B cell (primary cell): ENCODE measurements around the gene PITPNM2. TPM values are rescaled to one million over a fixed set of nuclear protein-coding genes. Genes with fewer than 3 reads are reported as not detected.

Source experiments
- ATAC-seq: fragments of 200-7000 bp; cut with Tn5 transposase; one replicate; pipeline ENCODE4 v1.10.0; 2021; ENCODE audit warnings: low read depth, mild to moderate bottlenecking, moderate number of reproducible peaks, moderate library complexity
- CTCF ChIA-PET: fragments of 350-600 bp; sonication (Branson Sonifier 250); formaldehyde crosslinking; loops from one replicate; lab custom pipeline; 2021; ENCODE audit warnings: antibody characterized with exemption, inconsistent platforms; lab: Charles Lee
- POLR2A ChIA-PET: fragments of 350-600 bp; sonication (Branson Sonifier 250); formaldehyde crosslinking; loops from one replicate; lab custom pipeline; 2021; ENCODE audit warnings: antibody characterized with exemption; lab: Charles Lee
- DNase-seq: peaks from one replicate; pipeline ENCODE4 v3.0.0; 2013
- H2AFZ ChIP-seq: 2 replicates; pipeline ENCODE4 v1.6.1; 2012; ENCODE audit warnings: mild to moderate bottlenecking, low read depth, low read length; ENCODE audit not compliant: insufficient read depth, poor library complexity, severe bottlenecking
- H3K27ac ChIP-seq, 2 donors: 1 replicate in 1 of 2; 2 replicates in 1 of 2; pipeline ENCODE4 v1.5.1; 2012 to 2013; ENCODE audit warnings: low read length in 2 of 2, mild to moderate bottlenecking in 2 of 2, moderate library complexity in 1 of 2
- H3K27me3 ChIP-seq, 4 experiments: fragments of 200-600 bp in 1 of 4; sonication (generic) in 1 of 4; replicated peaks in 1 of 4; 1 replicate in 2 of 4; 2 replicates in 2 of 4; pipeline versions ENCODE4 v1.6.1 to v1.7.0; 2013 to 2016; ENCODE audit warnings: low read length in 3 of 4, mild to moderate bottlenecking in 2 of 4, mixed read lengths in 1 of 4, moderate library complexity in 1 of 4; ENCODE audit not compliant: insufficient read depth in 4 of 4, control insufficient read depth in 3 of 4; ENCODE audit errors: control extremely low read depth in 1 of 4
- H3K36me3 ChIP-seq, 2 experiments: replicated peaks in 1 of 2; 1 replicate in 1 of 2; 2 replicates in 1 of 2; pipeline versions ENCODE4 v1.6.1 to v1.7.1; 2013; ENCODE audit warnings: low read length in 1 of 2; ENCODE audit not compliant: insufficient read depth in 2 of 2, control insufficient read depth in 1 of 2; ENCODE audit errors: control extremely low read depth in 1 of 2, extremely low read depth in 1 of 2
- H3K4me1 ChIP-seq, 2 donors: fragments of 200-600 bp in 1 of 2; sonication (generic) in 1 of 2; 1 replicate in 1 of 2; 2 replicates in 1 of 2; pipeline versions ENCODE4 v1.5.1 to v1.6.1; 2013 to 2017; ENCODE audit warnings: low read length in 2 of 2; ENCODE audit not compliant: control insufficient read depth in 2 of 2, insufficient read depth in 2 of 2
- H3K4me2 ChIP-seq: replicated peaks from 2 replicates; pipeline ENCODE3; 2012; ENCODE audit warnings: mild to moderate bottlenecking, low read depth, low read length; ENCODE audit not compliant: poor library complexity, severe bottlenecking
- H3K4me3 ChIP-seq, 5 experiments: fragments of 200-600 bp in 1 of 5; sonication (generic) in 1 of 5; 1 replicate in 3 of 5; 2 replicates in 2 of 5; pipeline versions ENCODE4 v1.5.1 to v1.7.0; 2011 to 2016; ENCODE audit warnings: low read length in 4 of 5, mild to moderate bottlenecking in 4 of 5, low read depth in 2 of 5, control low read depth in 1 of 5, moderate library complexity in 1 of 5; ENCODE audit not compliant: insufficient read depth in 1 of 5; ENCODE audit errors: control extremely low read depth in 1 of 5, extremely low read depth in 1 of 5
- H3K79me2 ChIP-seq: fragments of 200-600 bp; sonication (generic); one replicate; pipeline ENCODE4 v1.6.0; 2016; ENCODE audit warnings: low read length; ENCODE audit not compliant: control insufficient read depth, insufficient read depth
- H3K9ac ChIP-seq: fragments of 200-600 bp; sonication (generic); 2 replicates; pipeline ENCODE4 v1.6.1; 2017; ENCODE audit warnings: mild to moderate bottlenecking, low read length, moderate library complexity
- H3K9me3 ChIP-seq, 3 donors: one replicate each; pipeline versions ENCODE4 v1.6.1 to v1.7.1; 2013; ENCODE audit warnings: low read length in 2 of 3; ENCODE audit not compliant: control insufficient read depth in 2 of 3, insufficient read depth in 1 of 3; ENCODE audit errors: control extremely low read depth in 1 of 3
- H4K20me1 ChIP-seq: 2 replicates; pipeline ENCODE4 v1.6.0; 2012; ENCODE audit warnings: mild to moderate bottlenecking, low read length; ENCODE audit not compliant: insufficient read depth, control insufficient read depth, poor library complexity, severe bottlenecking
- H3K27ac Mint-ChIP-seq: one replicate; pipeline ENCODE4 v1.8.0; 2021; ENCODE audit warnings: mixed read lengths
- H3K27me3 Mint-ChIP-seq: one replicate; pipeline ENCODE4 v1.8.0; 2021; ENCODE audit warnings: mixed read lengths
- H3K4me1 Mint-ChIP-seq: one replicate; pipeline ENCODE4 v1.8.0; 2021; ENCODE audit warnings: mixed read lengths
- H3K4me3 Mint-ChIP-seq: one replicate; pipeline ENCODE4 v1.8.0; 2021; ENCODE audit warnings: mixed read lengths
- H3K9me3 Mint-ChIP-seq: one replicate; pipeline ENCODE4 v1.8.0; 2022; ENCODE audit warnings: mixed read lengths; ENCODE audit not compliant: insufficient read depth
- EZH2 ChIP-seq: IDR thresholded peaks from 2 replicates; pipeline ENCODE4 v1.6.1; 2012; ENCODE audit warnings: borderline replicate concordance, low read depth, mild to moderate bottlenecking, moderate library complexity, low read length; ENCODE audit not compliant: insufficient read depth, poor library complexity, severe bottlenecking
- WGBS: methylation state at CpG from one replicate; pipeline ENCODE4 v1.1.5; 2013; ENCODE audit warnings: missing lambda C conversion rate; ENCODE audit not compliant: insufficient coverage; 5-methylcytosine and 5-hydroxymethylcytosine counted together
- intact Hi-C: fragments of 100-400 bp; cut with micrococcal nuclease; formaldehyde crosslinking; loops from one replicate; pipeline ENCODE4 v1.10.0; 2022
- polyA plus RNA-seq: library from polyadenylated mRNA; depleted of rRNA; stranded (reverse); fragments of >200 nt; gene quantifications from 2 replicates; pipeline ENCODE4 v1.2.3, GENCODE V29; 2012
- total RNA-seq, 2 donors: library from RNA; stranded (reverse); fragments of 120-200 nt in 1 of 2; gene quantifications; 1 replicate in 1 of 2; 2 replicates in 1 of 2; pipeline versions ENCODE4 v1.2.3 to v1.2.4, GENCODE V29; 2013 to 2022
- TF ChIP-seq, protein P1 (sequence below): fragments of 200-600 bp; IDR thresholded peaks from one replicate; pipeline ENCODE4 v1.8.0; 2022; ENCODE audit warnings: antibody characterized with exemption, mild to moderate bottlenecking

Gene PITPNM2
- total and polyA plus RNA-seq, 2 donors (not counting 1 experiment from before 2014, with no cell fraction given) = 9.6 to 28.6 TPM

- Histone ChIP-seq H3K79me2 (peaks cover 24% of the 10 kb centered on the region), H2AFZ (peak overlapping the region; percentile 78), H3K27me3 (peaks cover 0 to 7% (median 2%) of the 10 kb centered on the region in 4 experiments), H3K4me2 (peak overlapping the region; percentile 86), H4K20me1 (no peaks in the 10 kb centered on the region), H3K27ac (no peak overlapping the region), H3K4me1 (peaks cover 10 to 29% of the 10 kb centered on the region in 2 donors), H3K4me3 (peak overlapping the region; percentile 13 to 62 (median 58)), H3K9ac (peak overlapping the region; percentile 67), H3K36me3 (no peaks in the 10 kb centered on the region), H3K9me3 (no peaks in the 10 kb centered on the region)
- Mint-ChIP-seq H3K4me1 (peaks cover 24% of the 10 kb centered on the region), H3K9me3 (no peaks in the 10 kb centered on the region), H3K4me3 (peak overlapping the region; percentile 76), H3K27ac (peak overlapping the region; percentile 59), H3K27me3 (no peaks in the 10 kb centered on the region)
- under 1% methylated on average over 54 of the region's 54 CpGs for WGBS
- ChIA-PET CTCF (interaction anchor here (1.0 to 9.5 kb wide), 7 partner anchors 7 to 107 kb away, joined by 3 to 69 read pairs (median 5); no protein-coding TSS in a partner anchor), POLR2A (no interaction called here)
- peak; percentile 48 for DNase-seq
- intact Hi-C loops = loop anchor here (2.0 to 5.0 kb wide), 4 partner anchors 36 to 176 kb away; partner anchors contain the start of genes MPHOSPH9, MTRFR and OGFOD2
- TF ChIP-seq, protein P1, sequence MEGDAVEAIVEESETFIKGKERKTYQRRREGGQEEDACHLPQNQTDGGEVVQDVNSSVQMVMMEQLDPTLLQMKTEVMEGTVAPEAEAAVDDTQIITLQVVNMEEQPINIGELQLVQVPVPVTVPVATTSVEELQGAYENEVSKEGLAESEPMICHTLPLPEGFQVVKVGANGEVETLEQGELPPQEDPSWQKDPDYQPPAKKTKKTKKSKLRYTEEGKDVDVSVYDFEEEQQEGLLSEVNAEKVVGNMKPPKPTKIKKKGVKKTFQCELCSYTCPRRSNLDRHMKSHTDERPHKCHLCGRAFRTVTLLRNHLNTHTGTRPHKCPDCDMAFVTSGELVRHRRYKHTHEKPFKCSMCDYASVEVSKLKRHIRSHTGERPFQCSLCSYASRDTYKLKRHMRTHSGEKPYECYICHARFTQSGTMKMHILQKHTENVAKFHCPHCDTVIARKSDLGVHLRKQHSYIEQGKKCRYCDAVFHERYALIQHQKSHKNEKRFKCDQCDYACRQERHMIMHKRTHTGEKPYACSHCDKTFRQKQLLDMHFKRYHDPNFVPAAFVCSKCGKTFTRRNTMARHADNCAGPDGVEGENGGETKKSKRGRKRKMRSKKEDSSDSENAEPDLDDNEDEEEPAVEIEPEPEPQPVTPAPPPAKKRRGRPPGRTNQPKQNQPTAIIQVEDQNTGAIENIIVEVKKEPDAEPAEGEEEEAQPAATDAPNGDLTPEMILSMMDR = no peak
- TF ChIP-seq EZH2 = no peak
- ATAC-seq = peak; percentile 18
These were observed 581 bp downstream of the PITPNM2 start for GRCh38 chr12:123150275-123150743.
